Raji (cell line): Measurements from ENCODE around the gene PTPRU.

Experiments used
- POLR2A ChIP-seq: IDR thresholded peaks from 2 replicates; pipeline ENCODE4 v1.6.1; 2011; ENCODE audit warnings: low read depth, low read length, control low read depth; ENCODE audit not compliant: insufficient read depth

Gene PTPRU

GRCh38 chr1:29284286-29284960, 48.1 kb downstream of the PTPRU start:
- no peak for TF ChIP-seq POLR2A

GRCh38 chr1:29284961-29285560, 48.7 kb downstream of the PTPRU start:
- no peak for TF ChIP-seq POLR2A

DNA sequence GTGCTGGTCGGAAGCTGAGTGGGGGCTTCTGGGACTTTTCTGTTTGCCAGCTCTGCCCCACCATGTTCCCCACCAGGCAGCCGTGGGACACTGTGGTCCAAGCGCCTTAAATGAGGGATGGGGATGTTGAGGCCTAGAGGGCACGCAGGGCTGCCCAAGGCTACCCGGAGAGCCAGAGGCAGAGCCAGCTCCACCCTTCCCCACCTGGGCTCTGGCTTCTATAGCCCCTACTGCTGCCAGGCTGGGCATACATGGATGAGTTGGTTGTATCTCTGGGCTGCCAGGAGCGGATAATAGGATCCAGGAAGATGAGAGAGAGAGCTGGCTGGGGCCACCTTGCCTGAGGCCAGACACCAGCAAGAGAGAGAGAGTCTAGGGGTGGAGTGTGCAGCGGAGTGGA, 49.4 kb downstream of the PTPRU start:
- TF ChIP-seq POLR2A = no peak

GRCh38 chr1:29286194-29286767, 50.0 kb downstream of the PTPRU start:
- TF ChIP-seq POLR2A = no peak

DNA sequence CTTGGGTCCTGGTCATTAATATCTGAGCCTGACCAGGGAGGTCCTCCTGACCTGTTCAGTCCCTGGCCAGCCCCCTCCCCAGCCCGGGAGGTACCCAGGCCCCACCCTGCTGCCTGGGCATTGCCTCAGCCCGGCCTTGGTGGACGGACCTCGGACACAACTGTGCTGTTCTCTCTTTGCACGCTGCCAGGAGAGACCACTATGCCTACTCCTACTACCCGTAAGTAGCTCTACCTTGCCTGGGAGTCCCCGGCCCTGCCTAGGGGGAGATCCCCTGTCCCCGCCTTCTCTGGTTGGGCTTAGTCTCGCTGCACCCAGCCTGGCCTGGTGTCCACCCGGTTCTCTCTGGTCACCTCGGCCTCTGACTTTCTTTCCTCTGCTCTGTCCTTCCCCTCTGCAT, 53.2 kb downstream of the PTPRU start:
- TF ChIP-seq POLR2A = no peak

GRCh38 chr1:29290414-29290985, 54.2 kb downstream of the PTPRU start:
- no peak for TF ChIP-seq POLR2A

DNA sequence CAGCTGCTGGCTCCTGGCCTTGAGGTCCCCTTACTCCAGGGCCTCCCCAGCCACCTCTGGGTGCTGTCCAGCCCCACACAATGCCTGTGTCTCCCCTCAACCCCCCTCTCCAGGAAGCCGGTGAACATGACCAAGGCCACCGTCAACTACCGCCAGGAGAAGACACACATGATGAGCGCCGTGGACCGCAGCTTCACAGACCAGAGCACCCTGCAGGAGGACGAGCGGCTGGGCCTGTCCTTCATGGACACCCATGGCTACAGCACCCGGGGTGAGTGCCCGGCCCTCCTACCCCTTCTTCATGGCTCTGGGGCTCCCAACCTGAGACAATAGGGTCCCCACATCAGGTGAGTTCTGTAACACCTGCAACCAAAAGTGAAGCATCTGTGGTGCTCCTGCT, 55.4 kb downstream of the PTPRU start:
- no peak for TF ChIP-seq POLR2A

DNA sequence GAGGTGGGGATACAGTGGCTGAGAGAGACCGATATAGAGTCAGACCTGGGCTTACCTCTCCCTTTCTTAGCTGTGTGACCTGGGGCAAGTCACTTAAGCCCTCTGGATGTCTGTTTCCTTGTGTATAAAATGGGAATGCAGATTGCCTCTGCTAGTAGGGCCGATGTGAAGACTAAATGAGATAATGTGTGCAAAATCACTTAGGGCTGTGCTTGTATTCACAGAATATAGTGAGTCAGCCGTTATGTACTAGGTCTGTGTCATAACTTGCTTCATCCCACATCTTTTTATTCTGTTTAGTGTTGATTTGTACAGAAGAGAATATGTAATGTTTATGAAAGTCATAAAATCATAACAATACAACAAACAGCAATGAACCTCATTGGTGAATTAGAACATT, 56.0 kb downstream of the PTPRU start:
- no peak for TF ChIP-seq POLR2A

GRCh38 chr1:29297450-29297849, 61.1 kb downstream of the PTPRU start:
- TF ChIP-seq POLR2A = no peak

- TF ChIP-seq POLR2A = no peak
Measured at GRCh38 chr1:29298246-29298645, 61.9 kb downstream of the PTPRU start.

DNA sequence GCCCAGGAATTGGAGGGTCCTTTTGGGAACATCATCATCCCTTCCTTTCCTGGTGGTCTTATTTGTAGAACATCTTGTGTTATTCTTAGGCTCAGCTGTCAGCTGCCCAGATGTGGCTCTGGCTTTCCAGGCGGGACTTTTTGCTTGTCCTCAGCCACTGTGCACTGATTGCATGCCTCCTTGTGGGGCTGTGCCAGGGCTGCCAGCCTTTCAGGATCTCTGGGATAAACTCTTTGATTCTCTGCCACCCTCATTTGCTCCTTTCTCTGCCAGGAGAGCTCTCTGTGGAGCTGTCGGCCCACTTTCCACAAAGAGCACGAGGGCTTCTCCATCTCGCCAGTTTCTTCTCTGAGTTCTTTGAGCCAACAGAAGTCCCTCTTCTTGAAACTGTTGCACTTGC, 63.1 kb downstream of the PTPRU start:
- TF ChIP-seq POLR2A = no peak

DNA sequence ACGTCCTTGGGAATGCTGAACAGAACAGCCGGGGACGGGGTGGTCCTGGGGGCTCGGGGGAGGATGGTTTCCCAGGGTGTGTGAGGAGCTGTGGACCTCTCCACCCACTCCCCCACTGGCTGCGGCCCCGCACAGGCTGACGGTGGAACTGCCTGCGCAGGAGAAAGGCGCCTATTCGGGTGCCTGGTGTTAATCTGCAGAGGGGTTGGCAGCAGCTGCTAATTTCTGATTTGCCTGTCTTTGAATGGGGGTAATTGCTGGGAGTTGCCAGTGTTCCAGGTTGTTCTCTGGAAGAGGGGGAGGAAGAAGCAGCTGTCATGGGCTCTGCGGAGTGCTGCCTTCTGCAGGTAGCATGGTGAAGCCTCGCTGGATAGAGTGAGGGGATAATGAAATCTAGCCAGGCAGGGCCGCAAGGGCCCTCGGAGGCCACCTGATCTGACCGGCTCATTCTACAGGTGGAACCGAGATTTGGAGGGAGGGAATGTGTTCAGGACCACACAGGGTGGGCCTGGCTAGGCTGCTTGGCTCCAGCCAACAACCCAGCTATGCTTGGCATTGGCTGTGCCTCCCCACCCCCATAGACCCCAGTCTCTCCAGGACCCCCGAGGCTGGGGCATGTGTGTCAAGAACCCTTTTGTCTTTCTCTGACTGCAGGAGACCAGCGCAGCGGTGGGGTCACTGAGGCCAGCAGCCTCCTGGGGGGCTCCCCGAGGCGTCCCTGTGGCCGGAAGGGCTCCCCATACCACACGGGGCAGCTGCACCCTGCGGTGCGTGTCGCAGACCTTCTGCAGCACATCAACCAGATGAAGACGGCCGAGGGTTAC, 67.1 kb downstream of the PTPRU start:
- no peak for TF ChIP-seq POLR2A

DNA sequence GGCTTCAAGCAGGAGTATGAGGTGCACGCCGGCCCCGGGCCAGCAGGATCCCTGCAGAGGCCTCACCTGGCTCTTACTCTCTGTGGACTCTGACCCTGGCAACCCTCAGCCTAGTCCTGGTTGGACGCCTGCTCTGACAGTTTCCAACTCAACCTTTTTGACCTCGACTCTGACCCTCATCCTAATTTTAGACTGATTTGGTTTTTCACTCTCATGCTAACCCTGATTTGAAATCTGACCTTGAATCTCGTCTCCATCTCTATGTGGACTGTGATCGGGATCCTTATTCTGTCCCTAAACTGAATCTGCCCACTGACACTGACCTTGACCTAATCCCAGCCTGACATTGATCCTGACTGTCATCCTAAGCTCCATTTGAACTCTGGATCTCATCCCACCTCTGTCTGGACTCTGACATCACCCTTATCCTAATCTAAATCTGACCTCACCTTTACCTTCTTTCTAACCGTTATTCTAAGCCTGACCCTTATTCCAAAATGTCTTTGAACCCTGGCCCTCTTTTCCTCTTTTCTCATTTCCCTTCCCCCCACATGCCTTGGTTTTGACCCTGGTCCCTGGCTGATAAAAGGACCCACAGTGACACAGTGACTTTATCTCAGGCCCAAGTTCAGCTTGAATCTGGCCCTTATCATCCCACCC, 67.8 kb downstream of the PTPRU start:
- no peak for TF ChIP-seq POLR2A

DNA sequence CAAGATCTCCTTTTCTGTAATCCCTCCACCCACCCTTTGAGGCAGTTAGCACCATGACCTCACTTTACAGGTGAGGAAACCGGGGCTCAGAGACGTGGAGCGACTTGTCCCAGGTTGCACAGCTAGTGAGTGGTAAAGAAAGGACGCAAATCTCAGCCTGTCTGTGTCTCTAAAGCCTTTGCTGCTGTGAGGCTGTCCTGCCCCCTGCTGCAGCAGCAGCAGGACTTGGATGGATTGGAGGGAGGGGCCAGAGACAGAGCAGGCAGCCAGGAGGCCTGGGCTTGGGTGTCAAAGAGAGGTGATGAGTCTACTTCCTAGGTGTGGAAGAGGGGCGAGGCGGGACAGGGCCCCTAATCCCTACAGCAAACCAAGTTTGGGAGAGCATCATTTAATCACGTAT, 69.6 kb downstream of the PTPRU start:
- TF ChIP-seq POLR2A = no peak
